H9 (cell line): Measurements from ENCODE around the gene PTPDC1. TPM values are rescaled to one million over a fixed set of nuclear protein-coding genes. Genes with fewer than 3 reads are reported as not detected.

Experiments
- DNase-seq: peaks from one replicate; pipeline ENCODE4 v3.0.0-alpha.2; 2017
- H2AFZ ChIP-seq: one replicate; pipeline ENCODE4 v1.6.1; 2013; ENCODE audit warnings: mild to moderate bottlenecking, low read length, control low read depth, moderate library complexity
- H2AK5ac ChIP-seq: 2 replicates; pipeline ENCODE4 v1.6.1; 2013; ENCODE audit warnings: low read length, control low read depth, mixed read lengths; ENCODE audit not compliant: insufficient read length
- H2BK120ac ChIP-seq: one replicate; pipeline ENCODE4 v1.6.1; 2013; ENCODE audit warnings: low read depth, mild to moderate bottlenecking, low read length, control low read depth, inconsistent platforms; ENCODE audit not compliant: poor library complexity, severe bottlenecking
- H2BK12ac ChIP-seq: 2 replicates; pipeline ENCODE4 v1.6.1; 2013; ENCODE audit warnings: low read length, control low read depth, mixed read lengths, low read depth; ENCODE audit not compliant: insufficient read length
- H2BK15ac ChIP-seq: 2 replicates; pipeline ENCODE4 v1.6.1; 2013; ENCODE audit warnings: low read depth, low read length, control low read depth
- H2BK20ac ChIP-seq: one replicate; pipeline ENCODE4 v1.6.1; 2013; ENCODE audit warnings: low read depth, mild to moderate bottlenecking, low read length, control low read depth, inconsistent platforms; ENCODE audit not compliant: poor library complexity, severe bottlenecking
- H2BK5ac ChIP-seq: 2 replicates; pipeline ENCODE4 v1.6.1; 2013; ENCODE audit warnings: low read length, control low read depth, mixed read lengths; ENCODE audit not compliant: insufficient read length
- H3K14ac ChIP-seq: 2 replicates; pipeline ENCODE4 v1.6.1; 2013; ENCODE audit warnings: low read length, control low read depth; ENCODE audit not compliant: insufficient read depth
- H3K18ac ChIP-seq: 2 replicates; pipeline ENCODE4 v1.6.1; 2013; ENCODE audit warnings: low read depth, mild to moderate bottlenecking, mixed read lengths, low read length, control low read depth; ENCODE audit not compliant: insufficient read length
- H3K23ac ChIP-seq: 2 replicates; pipeline ENCODE4 v1.6.1; 2013; ENCODE audit warnings: low read length, control low read depth, mixed read lengths, low read depth; ENCODE audit not compliant: insufficient read length
- H3K23me2 ChIP-seq: 2 replicates; pipeline ENCODE4 v1.6.1; 2013; ENCODE audit warnings: low read depth, mild to moderate bottlenecking, mixed read lengths, low read length, control low read depth; ENCODE audit not compliant: insufficient read length, poor library complexity, severe bottlenecking
- H3K27ac ChIP-seq: 2 replicates; pipeline ENCODE4 v1.5.1; 2013; ENCODE audit warnings: low read length, control low read depth, mixed read lengths, low read depth; ENCODE audit not compliant: insufficient read length
- H3K27me3 ChIP-seq: 2 replicates; pipeline ENCODE4 v1.6.1; 2013; ENCODE audit warnings: low read length, control low read depth, inconsistent platforms; ENCODE audit not compliant: insufficient read depth
- H3K4ac ChIP-seq: 2 replicates; pipeline ENCODE4 v1.6.1; 2013; ENCODE audit warnings: low read depth, mild to moderate bottlenecking, control low read depth, inconsistent platforms, low read length, moderate library complexity
- H3K4me1 ChIP-seq: 2 replicates; pipeline ENCODE4 v1.6.1; 2013; ENCODE audit warnings: low read length, control low read depth, inconsistent platforms; ENCODE audit not compliant: insufficient read depth
- H3K4me2 ChIP-seq: 2 replicates; pipeline ENCODE4 v1.6.1; 2013; ENCODE audit warnings: low read length, control low read depth, mixed read lengths; ENCODE audit not compliant: insufficient read length, insufficient read depth
- H3K56ac ChIP-seq: 2 replicates; pipeline ENCODE4 v1.6.1; 2013; ENCODE audit warnings: low read depth, mild to moderate bottlenecking, mixed read lengths, low read length, control low read depth; ENCODE audit not compliant: insufficient read length
- H3K79me1 ChIP-seq: 2 replicates; pipeline ENCODE4 v1.6.1; 2013; ENCODE audit warnings: low read depth, mild to moderate bottlenecking, moderate library complexity, low read length, control low read depth, inconsistent platforms; ENCODE audit not compliant: insufficient read depth, poor library complexity, severe bottlenecking
- H3K79me2 ChIP-seq: 2 replicates; pipeline ENCODE4 v1.6.1; 2013; ENCODE audit warnings: low read length, control low read depth, inconsistent platforms; ENCODE audit not compliant: insufficient read depth
- H3K9ac ChIP-seq: 2 replicates; pipeline ENCODE4 v1.6.1; 2013; ENCODE audit warnings: low read length, control low read depth, mixed read lengths; ENCODE audit not compliant: insufficient read length; ENCODE audit errors: extremely low read depth
- H3K9me3 ChIP-seq: one replicate; pipeline ENCODE4 v1.6.1; 2013; ENCODE audit warnings: low read depth, low read length, inconsistent platforms; ENCODE audit not compliant: control insufficient read depth
- H3T11ph ChIP-seq: one replicate; pipeline ENCODE4 v1.6.1; 2013; ENCODE audit warnings: mild to moderate bottlenecking, low read length, control low read depth, inconsistent platforms
- H4K20me1 ChIP-seq: one replicate; pipeline ENCODE4 v1.6.1; 2013; ENCODE audit not compliant: control insufficient read depth, insufficient read length, insufficient read depth
- H4K5ac ChIP-seq: 2 replicates; pipeline ENCODE4 v1.6.1; 2013; ENCODE audit warnings: low read depth, mild to moderate bottlenecking, mixed read lengths, low read length, control low read depth; ENCODE audit not compliant: insufficient read length
- H4K8ac ChIP-seq: replicated peaks from 2 replicates; pipeline ENCODE4 v1.6.1; 2013; ENCODE audit warnings: low read length, control low read depth, mixed read lengths, low read depth; ENCODE audit not compliant: insufficient read length
- H4K91ac ChIP-seq: 2 replicates; pipeline ENCODE4 v1.6.1; 2013; ENCODE audit warnings: low read depth, mild to moderate bottlenecking, moderate library complexity, mixed read lengths, low read length, control low read depth; ENCODE audit not compliant: insufficient read length
- H3K27ac Mint-ChIP-seq, 3 experiments: 2 replicates in 2 of 3; 3 replicates in 1 of 3; pipeline ENCODE4 v1.8.0; 2020 to 2021; ENCODE audit warnings: mixed read lengths in 3 of 3, mild to moderate bottlenecking in 1 of 3, moderate library complexity in 1 of 3
- H3K27me3 Mint-ChIP-seq: 2 replicates; pipeline ENCODE4 v1.8.0; 2021; ENCODE audit warnings: low read depth, mild to moderate bottlenecking, moderate library complexity, mixed read lengths
- H3K36me3 Mint-ChIP-seq, 3 experiments: 2 replicates in 2 of 3; 3 replicates in 1 of 3; pipeline ENCODE4 v1.8.0; 2020 to 2021; ENCODE audit warnings: low read depth in 3 of 3, mixed read lengths in 3 of 3; ENCODE audit not compliant: insufficient read depth in 1 of 3
- H3K4me1 Mint-ChIP-seq, 2 experiments: 2 replicates each; pipeline ENCODE4 v1.8.0; 2020; ENCODE audit warnings: mixed read lengths in 2 of 2
- H3K4me3 Mint-ChIP-seq, 2 experiments: 2 replicates in 1 of 2; 3 replicates in 1 of 2; pipeline ENCODE4 v1.8.0; 2020 to 2021; ENCODE audit warnings: mild to moderate bottlenecking in 2 of 2, mixed read lengths in 2 of 2, moderate library complexity in 1 of 2
- H3K9me3 Mint-ChIP-seq, 2 experiments: 2 replicates in 1 of 2; 3 replicates in 1 of 2; pipeline ENCODE4 v1.8.0; 2020; ENCODE audit warnings: mild to moderate bottlenecking in 2 of 2, mixed read lengths in 2 of 2, moderate library complexity in 1 of 2
- WGBS: extraction: QIAGEN DNeasy Blood & Tissue Kit; methylation state at CpG from one replicate; pipeline ENCODE4 v1.1.7; 2013; ENCODE audit warnings: missing lambda C conversion rate, low lambda C conversion rate, mixed read lengths; ENCODE audit not compliant: insufficient read length; ENCODE audit errors: extremely low coverage; 5-methylcytosine and 5-hydroxymethylcytosine counted together
- total RNA-seq: library from RNA; stranded (reverse); gene quantifications from 2 replicates; pipeline ENCODE4 v1.2.1, GENCODE V29; 2021
- TF ChIP-seq, protein P1 (sequence below): fragments of 200-600 bp; sonication (generic); conservative IDR thresholded peaks from 3 replicates; pipeline ENCODE4 v1.8.0; 2021; ENCODE audit warnings: antibody characterized with exemption, mild to moderate bottlenecking

Gene PTPDC1
- total RNA-seq, 1 experiment from 2014 or later: 4.8 TPM

DNA sequence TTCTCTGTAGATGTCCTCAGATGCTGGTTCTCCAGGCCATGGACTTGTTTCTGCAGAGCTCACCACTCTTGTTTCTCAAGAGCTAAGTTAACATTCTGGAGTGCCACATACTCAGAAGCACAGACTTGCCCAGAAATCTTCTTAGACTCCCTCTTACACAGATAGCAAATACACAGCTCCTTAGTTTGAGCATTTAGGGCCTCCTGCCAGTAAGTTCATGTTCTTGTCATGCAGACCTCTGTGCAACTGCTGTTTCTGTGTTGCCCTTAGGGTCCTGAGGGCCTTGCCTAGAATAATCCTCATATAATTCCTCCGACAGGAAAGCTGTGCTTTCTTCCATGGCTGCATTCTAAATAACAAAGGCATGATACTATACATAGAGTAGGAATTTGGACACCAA is 1.3 kb upstream of the PTPDC1 start:
- Histone ChIP-seq H3K4ac (no peak overlapping the region), H3K79me2 (no peaks in the 10 kb centered on the region), H3K27me3 (no peaks in the 10 kb centered on the region), H3K14ac (no peak overlapping the region), H2BK12ac (no peak overlapping the region), H2BK120ac (no peak overlapping the region), H2BK20ac (no peak overlapping the region), H4K5ac (no peak overlapping the region), H3T11ph (no peak overlapping the region), H2BK15ac (no peak overlapping the region), H4K20me1 (no peaks in the 10 kb centered on the region), H3K79me1 (no peaks in the 10 kb centered on the region), H3K18ac (no peak overlapping the region), H4K8ac (no peak overlapping the region), H4K91ac (no peak overlapping the region), H3K9ac (no peak overlapping the region), H2AFZ (no peak overlapping the region), H3K9me3 (no peaks in the 10 kb centered on the region), H3K4me2 (no peak overlapping the region), H3K23ac (no peak overlapping the region), H3K27ac (no peak overlapping the region), H2AK5ac (no peak overlapping the region), H3K23me2 (no peaks in the 10 kb centered on the region), H3K4me1 (0 out of 2 replicates have a peak, but pooled peaks cover 3% of the 10 kb centered on the region), H2BK5ac (no peak overlapping the region), H3K56ac (no peak overlapping the region)
- DNase-seq: no peak
- Mint-ChIP-seq H3K27ac (no peak overlapping the region), H3K36me3 (no peaks in the 10 kb centered on the region; a peak in 1 of 7 replicates), H3K9me3 (no peaks in the 10 kb centered on the region), H3K27me3 (no peaks in the 10 kb centered on the region), H3K4me3 (no peak overlapping the region), H3K4me1 (peaks cover 14 to 21% of the 10 kb centered on the region in 2 experiments)
- TF ChIP-seq, protein P1, sequence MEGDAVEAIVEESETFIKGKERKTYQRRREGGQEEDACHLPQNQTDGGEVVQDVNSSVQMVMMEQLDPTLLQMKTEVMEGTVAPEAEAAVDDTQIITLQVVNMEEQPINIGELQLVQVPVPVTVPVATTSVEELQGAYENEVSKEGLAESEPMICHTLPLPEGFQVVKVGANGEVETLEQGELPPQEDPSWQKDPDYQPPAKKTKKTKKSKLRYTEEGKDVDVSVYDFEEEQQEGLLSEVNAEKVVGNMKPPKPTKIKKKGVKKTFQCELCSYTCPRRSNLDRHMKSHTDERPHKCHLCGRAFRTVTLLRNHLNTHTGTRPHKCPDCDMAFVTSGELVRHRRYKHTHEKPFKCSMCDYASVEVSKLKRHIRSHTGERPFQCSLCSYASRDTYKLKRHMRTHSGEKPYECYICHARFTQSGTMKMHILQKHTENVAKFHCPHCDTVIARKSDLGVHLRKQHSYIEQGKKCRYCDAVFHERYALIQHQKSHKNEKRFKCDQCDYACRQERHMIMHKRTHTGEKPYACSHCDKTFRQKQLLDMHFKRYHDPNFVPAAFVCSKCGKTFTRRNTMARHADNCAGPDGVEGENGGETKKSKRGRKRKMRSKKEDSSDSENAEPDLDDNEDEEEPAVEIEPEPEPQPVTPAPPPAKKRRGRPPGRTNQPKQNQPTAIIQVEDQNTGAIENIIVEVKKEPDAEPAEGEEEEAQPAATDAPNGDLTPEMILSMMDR: no peak
- WGBS: no CpG with 5 or more reads among the region's 1 CpG
